Peyer's patch (tissue), 4 donors: ENCODE results near the gene TECTA.

Source experiments
- POLR2A ChIP-seq, 2 donors: fragments of 450-650 bp; IDR thresholded peaks; one replicate each; pipeline ENCODE4 v1.5.1; 2017; ENCODE audit warnings: antibody characterized with exemption in 2 of 2, mild to moderate bottlenecking in 2 of 2, moderate library complexity in 2 of 2
- TF ChIP-seq, protein P1 (sequence below), 6 experiments: fragments of 450-650 bp in 4 of 6; fragments of 200-600 bp in 2 of 6; sonication (generic) in 1 of 6; IDR thresholded peaks; one replicate each; pipeline ENCODE4 v1.5.1; 2017 to 2019; ENCODE audit warnings: antibody characterized with exemption in 6 of 6, mild to moderate bottlenecking in 3 of 6, moderate library complexity in 1 of 6

- TF ChIP-seq, protein P1, sequence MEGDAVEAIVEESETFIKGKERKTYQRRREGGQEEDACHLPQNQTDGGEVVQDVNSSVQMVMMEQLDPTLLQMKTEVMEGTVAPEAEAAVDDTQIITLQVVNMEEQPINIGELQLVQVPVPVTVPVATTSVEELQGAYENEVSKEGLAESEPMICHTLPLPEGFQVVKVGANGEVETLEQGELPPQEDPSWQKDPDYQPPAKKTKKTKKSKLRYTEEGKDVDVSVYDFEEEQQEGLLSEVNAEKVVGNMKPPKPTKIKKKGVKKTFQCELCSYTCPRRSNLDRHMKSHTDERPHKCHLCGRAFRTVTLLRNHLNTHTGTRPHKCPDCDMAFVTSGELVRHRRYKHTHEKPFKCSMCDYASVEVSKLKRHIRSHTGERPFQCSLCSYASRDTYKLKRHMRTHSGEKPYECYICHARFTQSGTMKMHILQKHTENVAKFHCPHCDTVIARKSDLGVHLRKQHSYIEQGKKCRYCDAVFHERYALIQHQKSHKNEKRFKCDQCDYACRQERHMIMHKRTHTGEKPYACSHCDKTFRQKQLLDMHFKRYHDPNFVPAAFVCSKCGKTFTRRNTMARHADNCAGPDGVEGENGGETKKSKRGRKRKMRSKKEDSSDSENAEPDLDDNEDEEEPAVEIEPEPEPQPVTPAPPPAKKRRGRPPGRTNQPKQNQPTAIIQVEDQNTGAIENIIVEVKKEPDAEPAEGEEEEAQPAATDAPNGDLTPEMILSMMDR (IDR thresholded peaks at IDR 0.05), result no peak
- TF ChIP-seq POLR2A (IDR thresholded peaks at IDR 0.05), result no peak
Measured at GRCh38 chr11:121082670-121083069, 18.4 kb upstream of the TECTA start.
